Neural progenitor cell (in vitro differentiated cells): Measurements from ENCODE around the gene QSOX2.

ENCODE experiments used
- CTCF ChIP-seq: fragments of 200-600 bp; sonication (generic); IDR thresholded peaks from 2 replicates; pipeline ENCODE4 v1.5.1; 2017; ENCODE audit warnings: antibody characterized with exemption, mild to moderate bottlenecking
- EZH2 ChIP-seq: fragments of 200-600 bp; sonication (generic); IDR thresholded peaks from 2 replicates; pipeline ENCODE4 v1.6.1; 2017; ENCODE audit warnings: antibody characterized with exemption, mild to moderate bottlenecking, moderate library complexity
- EZH2phosphoT487 ChIP-seq: fragments of 200-600 bp; sonication (generic); IDR thresholded peaks from 2 replicates; pipeline ENCODE4 v1.6.1; 2017; ENCODE audit warnings: antibody characterized with exemption

GRCh38 chr9:136187683-136188586 is 57.7 kb downstream of the QSOX2 start:
- TF ChIP-seq CTCF (no peak), EZH2phosphoT487 (no peak), EZH2 (no peak)
